HepG2 (cell line): ENCODE data around the gene NUP153. TPM values are rescaled to one million over a fixed set of nuclear protein-coding genes. Genes with fewer than 3 reads are reported as not detected.

Source experiments
- ATF1 ChIP-seq: IDR thresholded peaks from 2 replicates; pipeline ENCODE4 v1.6.1; 2016; ENCODE audit warnings: mild to moderate bottlenecking, control low read depth
- HOXA3 ChIP-seq: sonication (generic); formaldehyde crosslinking; IDR thresholded peaks from 2 replicates; pipeline ENCODE4 v1.5.0; 2020; ENCODE audit warnings: missing genetic modification reagents
- HOXD1 ChIP-seq: sonication (generic); formaldehyde crosslinking; IDR thresholded peaks from 2 replicates; pipeline ENCODE4 v1.5.0; 2020; ENCODE audit warnings: missing genetic modification reagents
- KAT8 ChIP-seq: IDR thresholded peaks from 2 replicates; pipeline ENCODE4 v1.6.1; 2016; ENCODE audit warnings: missing genetic modification reagents, missing compliant biosample characterization
- MLLT10 ChIP-seq: sonication (generic); formaldehyde crosslinking; IDR thresholded peaks from 2 replicates; pipeline ENCODE4 v1.4.0; 2020; ENCODE audit warnings: missing genetic modification reagents
- PTBP1 ChIP-seq: fragments of 200-400 bp; formaldehyde crosslinking; IDR thresholded peaks from 2 replicates; pipeline ENCODE4 v1.6.1; 2018; ENCODE audit warnings: low read length, low read depth; ENCODE audit not compliant: poor library complexity, severe bottlenecking
- SMAD3 ChIP-seq: sonication (generic); formaldehyde crosslinking; IDR thresholded peaks from 2 replicates; pipeline ENCODE4 v1.4.0; 2020; ENCODE audit warnings: missing genetic modification reagents
- SMARCE1 ChIP-seq: fragments of 450-650 bp; IDR thresholded peaks from 2 replicates; pipeline ENCODE4 v1.6.1; 2017; ENCODE audit warnings: borderline replicate concordance
- SNAPC5 ChIP-seq: sonication (generic); formaldehyde crosslinking; IDR thresholded peaks from 2 replicates; pipeline ENCODE4 v1.8.1; 2023; ENCODE audit warnings: mild to moderate bottlenecking, missing genetic modification reagents, borderline replicate concordance
- ZBTB4 ChIP-seq: sonication (generic); formaldehyde crosslinking; IDR thresholded peaks from 2 replicates; pipeline ENCODE4 v1.4.0; 2020; ENCODE audit warnings: missing genetic modification reagents, mild to moderate bottlenecking, borderline replicate concordance
- ZNF224 ChIP-seq: sonication (generic); formaldehyde crosslinking; IDR thresholded peaks from 2 replicates; pipeline ENCODE4 v1.5.0; 2020; ENCODE audit warnings: mild to moderate bottlenecking, missing genetic modification reagents
- ZNF496 ChIP-seq: sonication (generic); formaldehyde crosslinking; IDR thresholded peaks from 2 replicates; pipeline ENCODE4 v1.8.1; 2023; ENCODE audit warnings: mild to moderate bottlenecking, moderate library complexity, missing genetic modification reagents; ENCODE audit not compliant: insufficient replicate concordance
- ZSCAN12 ChIP-seq: sonication (generic); formaldehyde crosslinking; IDR thresholded peaks from 2 replicates; pipeline ENCODE4 v1.9.0; 2021; ENCODE audit warnings: mild to moderate bottlenecking, missing genetic modification reagents
- polyA plus RNA-seq, 8 experiments: library from polyadenylated mRNA; depleted of rRNA in 3 of 8; stranded (reverse) in 7 of 8; unstranded in 1 of 8; fragments of >200 nt; fragmentation: Illumina TruSeq in 4 of 8; extraction: Trizol in 4 of 8; gene quantifications; 2 replicates each; pipeline versions ENCODE4 v1.2.1 to v1.2.3, GENCODE V29; 2011 to 2016; ENCODE audit warnings: low read depth in 4 of 8, missing spikeins in 1 of 8, mixed read lengths in 1 of 8; ENCODE audit not compliant: insufficient read depth in 1 of 8
- total RNA-seq, 5 experiments: library from RNA; depleted of rRNA; stranded (reverse); fragments of >200 nt; fragmentation: Illumina TruSeq; extraction: Trizol; gene quantifications; 2 replicates each; pipeline ENCODE4 v1.2.3, GENCODE V29; 2016; ENCODE audit warnings: low read depth in 1 of 5
- TF ChIP-seq, protein P1 (sequence below): sonication (generic); formaldehyde crosslinking; IDR thresholded peaks from 2 replicates; pipeline ENCODE4 v1.4.0; 2020; ENCODE audit warnings: mild to moderate bottlenecking, missing genetic modification reagents, borderline replicate concordance

NUP153 gene
- total and polyA plus RNA-seq, 2 of the 13 experiments (the other 11 are each of a cell fraction or from before 2014, with no cell fraction given): 29.8 to 55.2 TPM

DNA sequence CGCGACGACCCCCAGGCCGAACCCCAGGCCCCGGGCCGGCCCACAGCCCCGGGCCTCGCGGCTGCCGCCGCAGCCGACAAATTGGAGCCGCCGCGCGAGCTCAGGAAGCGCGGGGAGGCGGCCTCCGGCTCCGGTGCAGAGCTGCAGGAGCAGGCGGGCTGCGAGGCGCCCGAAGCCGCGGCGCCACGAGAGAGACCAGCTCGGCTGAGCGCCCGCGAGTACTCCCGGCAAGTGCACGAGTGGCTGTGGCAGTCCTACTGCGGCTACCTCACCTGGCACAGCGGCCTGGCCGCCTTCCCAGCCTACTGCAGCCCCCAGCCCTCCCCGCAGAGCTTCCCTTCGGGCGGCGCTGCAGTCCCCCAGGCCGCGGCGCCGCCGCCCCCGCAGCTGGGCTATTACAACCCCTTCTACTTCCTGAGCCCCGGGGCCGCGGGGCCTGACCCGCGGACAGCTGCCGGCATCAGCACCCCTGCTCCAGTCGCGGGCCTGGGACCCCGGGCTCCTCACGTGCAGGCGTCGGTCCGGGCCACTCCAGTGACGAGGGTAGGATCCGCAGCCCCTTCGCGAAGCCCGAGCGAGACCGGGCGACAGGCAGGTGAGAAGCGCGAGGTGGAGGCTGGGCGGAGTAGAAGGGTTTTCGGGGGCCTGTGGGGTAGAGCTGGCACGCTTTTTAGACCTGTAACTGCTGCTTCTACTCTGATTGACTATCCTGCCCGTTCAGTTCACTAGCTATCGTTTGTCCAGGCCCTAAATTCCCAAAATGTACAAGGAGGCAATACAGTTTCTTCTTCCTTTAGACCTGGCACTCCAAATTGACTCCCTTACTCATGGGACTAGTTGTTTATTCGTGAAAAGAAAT lies 106.0 kb downstream of the NUP153 start (continued):
- no peak for TF ChIP-seq ZBTB4
- TF ChIP-seq ZNF224 (CRISPR knock-in tag): no peak
- TF ChIP-seq SMAD3 (CRISPR knock-in tag): 0 out of 2 replicates have a peak, but pooled peaks have one; percentile 48
- no peak for TF ChIP-seq HOXA3 (CRISPR knock-in tag)
- peak; percentile 38 for TF ChIP-seq PTBP1
- TF ChIP-seq SMARCE1: no peak
- no peak for TF ChIP-seq ATF1 (CRISPR knock-in tag)
- no peak for TF ChIP-seq KAT8 (CRISPR knock-in tag)
- TF ChIP-seq SNAPC5 (CRISPR knock-in tag): no peak
- TF ChIP-seq, protein P1, sequence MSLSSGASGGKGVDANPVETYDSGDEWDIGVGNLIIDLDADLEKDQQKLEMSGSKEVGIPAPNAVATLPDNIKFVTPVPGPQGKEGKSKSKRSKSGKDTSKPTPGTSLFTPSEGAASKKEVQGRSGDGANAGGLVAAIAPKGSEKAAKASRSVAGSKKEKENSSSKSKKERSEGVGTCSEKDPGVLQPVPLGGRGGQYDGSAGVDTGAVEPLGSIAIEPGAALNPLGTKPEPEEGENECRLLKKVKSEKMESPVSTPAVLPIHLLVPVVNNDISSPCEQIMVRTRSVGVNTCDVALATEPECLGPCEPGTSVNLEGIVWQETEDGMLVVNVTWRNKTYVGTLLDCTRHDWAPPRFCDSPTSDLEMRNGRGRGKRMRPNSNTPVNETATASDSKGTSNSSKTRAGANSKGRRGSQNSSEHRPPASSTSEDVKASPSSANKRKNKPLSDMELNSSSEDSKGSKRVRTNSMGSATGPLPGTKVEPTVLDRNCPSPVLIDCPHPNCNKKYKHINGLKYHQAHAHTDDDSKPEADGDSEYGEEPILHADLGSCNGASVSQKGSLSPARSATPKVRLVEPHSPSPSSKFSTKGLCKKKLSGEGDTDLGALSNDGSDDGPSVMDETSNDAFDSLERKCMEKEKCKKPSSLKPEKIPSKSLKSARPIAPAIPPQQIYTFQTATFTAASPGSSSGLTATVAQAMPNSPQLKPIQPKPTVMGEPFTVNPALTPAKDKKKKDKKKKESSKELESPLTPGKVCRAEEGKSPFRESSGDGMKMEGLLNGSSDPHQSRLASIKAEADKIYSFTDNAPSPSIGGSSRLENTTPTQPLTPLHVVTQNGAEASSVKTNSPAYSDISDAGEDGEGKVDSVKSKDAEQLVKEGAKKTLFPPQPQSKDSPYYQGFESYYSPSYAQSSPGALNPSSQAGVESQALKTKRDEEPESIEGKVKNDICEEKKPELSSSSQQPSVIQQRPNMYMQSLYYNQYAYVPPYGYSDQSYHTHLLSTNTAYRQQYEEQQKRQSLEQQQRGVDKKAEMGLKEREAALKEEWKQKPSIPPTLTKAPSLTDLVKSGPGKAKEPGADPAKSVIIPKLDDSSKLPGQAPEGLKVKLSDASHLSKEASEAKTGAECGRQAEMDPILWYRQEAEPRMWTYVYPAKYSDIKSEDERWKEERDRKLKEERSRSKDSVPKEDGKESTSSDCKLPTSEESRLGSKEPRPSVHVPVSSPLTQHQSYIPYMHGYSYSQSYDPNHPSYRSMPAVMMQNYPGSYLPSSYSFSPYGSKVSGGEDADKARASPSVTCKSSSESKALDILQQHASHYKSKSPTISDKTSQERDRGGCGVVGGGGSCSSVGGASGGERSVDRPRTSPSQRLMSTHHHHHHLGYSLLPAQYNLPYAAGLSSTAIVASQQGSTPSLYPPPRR (CRISPR knock-in tag): no peak
- TF ChIP-seq ZSCAN12 (CRISPR knock-in tag): no peak
- no peak for TF ChIP-seq MLLT10 (CRISPR knock-in tag)
- 0 out of 2 replicates have a peak, but pooled peaks have one; percentile 54 for TF ChIP-seq HOXD1 (CRISPR knock-in tag)
- TF ChIP-seq ZNF496 (CRISPR knock-in tag): no peak
